Duodenal mucosa (tissue), 2 donors: ENCODE data around the gene VPS8.
A peak's percentile ranks its signal among the peaks of the same experiment; 100 is the strongest.

ENCODE experiments used
- H3K27ac ChIP-seq: one replicate; pipeline ENCODE4 v1.7.0; 2013; ENCODE audit warnings: low read depth, low read length
- H3K27me3 ChIP-seq, 2 donors: one replicate each; pipeline ENCODE4 v1.7.0; 2013; ENCODE audit warnings: low read length in 2 of 2, control low read depth in 1 of 2; ENCODE audit not compliant: insufficient read depth in 2 of 2, control insufficient read depth in 1 of 2
- H3K36me3 ChIP-seq, 2 donors: one replicate each; pipeline ENCODE4 v1.7.0; 2013; ENCODE audit warnings: low read length in 2 of 2, control low read depth in 1 of 2; ENCODE audit not compliant: insufficient read depth in 2 of 2, control insufficient read depth in 1 of 2
- H3K4me1 ChIP-seq, 2 donors: one replicate each; pipeline ENCODE4 v1.7.0; 2013; ENCODE audit warnings: low read length in 2 of 2, control low read depth in 1 of 2; ENCODE audit not compliant: insufficient read depth in 2 of 2, control insufficient read depth in 1 of 2
- H3K4me3 ChIP-seq, 2 donors: one replicate each; pipeline ENCODE4 v1.7.0; 2013; ENCODE audit warnings: low read length in 2 of 2, low read depth in 1 of 2
- H3K9ac ChIP-seq, 2 donors: one replicate each; pipeline ENCODE4 v1.7.0; 2013; ENCODE audit warnings: low read length in 2 of 2, low read depth in 1 of 2
- H3K9me3 ChIP-seq, 2 donors: one replicate each; pipeline ENCODE4 v1.7.0; 2013; ENCODE audit warnings: low read length in 2 of 2, control low read depth in 1 of 2; ENCODE audit not compliant: control insufficient read depth in 1 of 2

VPS8 gene

GRCh38 chr3:184811034-184811433 is 932 bp upstream of the VPS8 start:
- Histone ChIP-seq H3K27ac (no peak overlapping the region), H3K4me1 (peaks cover 19 to 22% of the 10 kb centered on the region in 2 donors)

GRCh38 chr3:184811663-184811998 is 335 bp upstream of the VPS8 start:
- peak overlapping the region in 1 of 2 donors; percentile 69 for H3K9ac ChIP-seq
- peaks cover 2 to 3% of the 10 kb centered on the region in 2 donors for H3K36me3 ChIP-seq
- no peaks in the 10 kb centered on the region for H3K27me3 ChIP-seq
- no peaks in the 10 kb centered on the region for H3K9me3 ChIP-seq
- H3K27ac ChIP-seq: no peak overlapping the region
- peak overlapping the region; percentile 87 to 98 for H3K4me3 ChIP-seq
- peaks cover 13 to 16% of the 10 kb centered on the region in 2 donors for H3K4me1 ChIP-seq

More at GRCh38 chr3:184811034-184811433, 932 bp upstream of the VPS8 start:
- Histone ChIP-seq H3K27me3 (no peaks in the 10 kb centered on the region), H3K4me3 (no peak overlapping the region), H3K9ac (no peak overlapping the region), H3K36me3 (no peaks in the 10 kb centered on the region), H3K9me3 (no peaks in the 10 kb centered on the region)

GRCh38 chr3:184812662-184813042 is 686 bp downstream of the VPS8 start:
- H3K27ac ChIP-seq: peak overlapping the region; percentile 76
- H3K4me1 ChIP-seq: peaks cover 9 to 12% of the 10 kb centered on the region in 2 donors
- H3K9me3 ChIP-seq: no peaks in the 10 kb centered on the region
- H3K27me3 ChIP-seq: no peaks in the 10 kb centered on the region
- H3K4me3 ChIP-seq: peak overlapping the region; percentile 87 to 98
- peak overlapping the region; percentile 69 to 95 for H3K9ac ChIP-seq
- peaks cover 6% of the 10 kb centered on the region in 2 donors for H3K36me3 ChIP-seq

GRCh38 chr3:184813357-184813756 is 1.4 kb downstream of the VPS8 start:
- Histone ChIP-seq H3K27me3 (no peaks in the 10 kb centered on the region), H3K4me3 (peak overlapping the region; percentile 87 to 98), H3K27ac (no peak overlapping the region), H3K9me3 (no peaks in the 10 kb centered on the region), H3K36me3 (peaks cover 6% of the 10 kb centered on the region in 2 donors), H3K4me1 (peaks cover 9 to 12% of the 10 kb centered on the region in 2 donors), H3K9ac (no peak overlapping the region)

GRCh38 chr3:184814214-184814613 is 2.2 kb downstream of the VPS8 start:
- peaks cover 9 to 12% of the 10 kb centered on the region in 2 donors for H3K4me1 ChIP-seq
- H3K9ac ChIP-seq: no peak overlapping the region
- no peaks in the 10 kb centered on the region for H3K9me3 ChIP-seq
- H3K4me3 ChIP-seq: no peak overlapping the region
- H3K36me3 ChIP-seq: peaks cover 6% of the 10 kb centered on the region in 2 donors
- no peaks in the 10 kb centered on the region for H3K27me3 ChIP-seq
- H3K27ac ChIP-seq: no peak overlapping the region

- Histone ChIP-seq H3K9me3 (no peaks in the 10 kb centered on the region), H3K4me1 (peaks cover 9 to 12% of the 10 kb centered on the region in 2 donors), H3K9ac (no peak overlapping the region), H3K27me3 (no peaks in the 10 kb centered on the region), H3K27ac (no peak overlapping the region), H3K36me3 (peaks cover 6% of the 10 kb centered on the region in 2 donors), H3K4me3 (no peak overlapping the region)
Observed at GRCh38 chr3:184815046-184815930, 3.3 kb downstream of the VPS8 start.

- Histone ChIP-seq H3K36me3 (peaks cover 6% of the 10 kb centered on the region in 2 donors), H3K9me3 (no peaks in the 10 kb centered on the region), H3K4me3 (no peak overlapping the region), H3K27ac (no peak overlapping the region), H3K27me3 (no peaks in the 10 kb centered on the region), H3K9ac (no peak overlapping the region), H3K4me1 (peaks cover 9 to 12% of the 10 kb centered on the region in 2 donors)
Observed at GRCh38 chr3:184816614-184817013, 4.6 kb downstream of the VPS8 start.

GRCh38 chr3:184820525-184820924 is 8.6 kb downstream of the VPS8 start:
- Histone ChIP-seq H3K9ac (no peak overlapping the region), H3K4me3 (no peak overlapping the region), H3K4me1 (no peaks in the 10 kb centered on the region), H3K27me3 (no peaks in the 10 kb centered on the region), H3K36me3 (peaks cover 6% of the 10 kb centered on the region in 2 donors), H3K9me3 (no peaks in the 10 kb centered on the region), H3K27ac (no peak overlapping the region)

- Histone ChIP-seq H3K4me3 (no peak overlapping the region), H3K4me1 (no peaks in the 10 kb centered on the region), H3K36me3 (peaks cover 6% of the 10 kb centered on the region in 2 donors), H3K27ac (no peak overlapping the region), H3K27me3 (no peaks in the 10 kb centered on the region), H3K9me3 (no peaks in the 10 kb centered on the region), H3K9ac (no peak overlapping the region)
Observed at GRCh38 chr3:184821034-184821433, 9.1 kb downstream of the VPS8 start.

GRCh38 chr3:184822081-184822480 is 10.1 kb downstream of the VPS8 start:
- Histone ChIP-seq H3K9me3 (no peaks in the 10 kb centered on the region), H3K27me3 (no peaks in the 10 kb centered on the region), H3K36me3 (peaks cover 0 to 2% of the 10 kb centered on the region in 2 donors), H3K4me1 (no peaks in the 10 kb centered on the region), H3K27ac (no peak overlapping the region), H3K9ac (no peak overlapping the region), H3K4me3 (no peak overlapping the region)
